Loucy (cell line): Measurements from ENCODE around the gene RIMBP2.

Experiments
- EZH2phosphoT487 ChIP-seq: fragments of 200-600 bp; IDR thresholded peaks from 2 replicates; pipeline ENCODE4 v1.6.1; 2018; ENCODE audit warnings: antibody characterized with exemption, mild to moderate bottlenecking, moderate library complexity, borderline replicate concordance
- TF ChIP-seq, protein P1 (sequence below): fragments of 200-600 bp; sonication (generic); conservative IDR thresholded peaks from 2 replicates; pipeline ENCODE4 v1.5.1; 2014; ENCODE audit warnings: mild to moderate bottlenecking, antibody characterized with exemption, low read length

GRCh38 chr12:130440411-130441080, 275.6 kb downstream of the RIMBP2 start:
- TF ChIP-seq, protein P1, sequence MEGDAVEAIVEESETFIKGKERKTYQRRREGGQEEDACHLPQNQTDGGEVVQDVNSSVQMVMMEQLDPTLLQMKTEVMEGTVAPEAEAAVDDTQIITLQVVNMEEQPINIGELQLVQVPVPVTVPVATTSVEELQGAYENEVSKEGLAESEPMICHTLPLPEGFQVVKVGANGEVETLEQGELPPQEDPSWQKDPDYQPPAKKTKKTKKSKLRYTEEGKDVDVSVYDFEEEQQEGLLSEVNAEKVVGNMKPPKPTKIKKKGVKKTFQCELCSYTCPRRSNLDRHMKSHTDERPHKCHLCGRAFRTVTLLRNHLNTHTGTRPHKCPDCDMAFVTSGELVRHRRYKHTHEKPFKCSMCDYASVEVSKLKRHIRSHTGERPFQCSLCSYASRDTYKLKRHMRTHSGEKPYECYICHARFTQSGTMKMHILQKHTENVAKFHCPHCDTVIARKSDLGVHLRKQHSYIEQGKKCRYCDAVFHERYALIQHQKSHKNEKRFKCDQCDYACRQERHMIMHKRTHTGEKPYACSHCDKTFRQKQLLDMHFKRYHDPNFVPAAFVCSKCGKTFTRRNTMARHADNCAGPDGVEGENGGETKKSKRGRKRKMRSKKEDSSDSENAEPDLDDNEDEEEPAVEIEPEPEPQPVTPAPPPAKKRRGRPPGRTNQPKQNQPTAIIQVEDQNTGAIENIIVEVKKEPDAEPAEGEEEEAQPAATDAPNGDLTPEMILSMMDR, result no peak
- TF ChIP-seq EZH2phosphoT487, result no peak
